Activated naive CD4-positive, alpha-beta T cell treated with anti-CD3 and anti-CD28 coated beads, Interleukin-2, amount 10 ng/mL, durations not matched to agents 5 hours and 36 hours (primary cell): ENCODE results near the gene TSHZ1. TPM values are rescaled to one million over a fixed set of nuclear protein-coding genes. Genes with fewer than 3 reads are reported as not detected.

Source experiments
- total RNA-seq, 2 experiments: library from RNA; stranded (reverse); gene quantifications; one replicate each; pipeline ENCODE4 v1.2.3, GENCODE V29; 2021

The TSHZ1 gene
- total RNA-seq = 10 to 100 TPM; 21.1 to 21.4 TPM

GRCh38 chr18:75210274-75211001 is at the start of gene TSHZ1:
TSHZ1 (plus strand) TSS chr18:75210797; CDS start chr18:75211877, 1,080 bp downstream.

GRCh38 chr18:75209129-75209950 is 1.3 kb upstream of the TSHZ1 start, which contains the start of gene PTGR3:
PTGR3 (minus strand) TSS chr18:75209139; CDS start chr18:75209058, 81 bp downstream.

Other genes starting within 250 kb of the TSHZ1 start
- 10 to 100 TPM; 39.9 to 41.2 TPM for gene PTGR3, start 1.7 kb upstream of the TSHZ1 start, total RNA-seq
- gene SMIM21, start 216.9 kb downstream of the TSHZ1 start, total RNA-seq = not detected